Keratinocyte (primary cell): ENCODE measurements around the gene ARHGAP6. TPM values are rescaled to one million over a fixed set of nuclear protein-coding genes. Genes with fewer than 3 reads are reported as not detected.

Experiments
- DNase-seq: peaks from one replicate; pipeline ENCODE4 v3.0.0-alpha.2; 2011; ENCODE audit warnings: low read depth, missing footprints, low spot score
- FAIRE-seq: peaks from 2 replicates; lab custom pipeline; 2011; peaks lifted over from hg19 to GRCh38; lab: Jason Lieb, UNC
- H2AFZ ChIP-seq: 2 replicates; pipeline ENCODE4 v1.6.0; 2012; ENCODE audit warnings: low read length, control low read depth, inconsistent platforms; ENCODE audit not compliant: control insufficient read depth
- H3K27ac ChIP-seq: 2 replicates; pipeline ENCODE4 v1.5.1; 2011; ENCODE audit warnings: low read length; ENCODE audit not compliant: control insufficient read depth, insufficient read depth
- H3K27me3 ChIP-seq: 3 replicates; pipeline ENCODE4 v1.6.0; 2011; ENCODE audit warnings: low read length; ENCODE audit not compliant: control insufficient read depth, insufficient read depth; ENCODE audit errors: extremely low read depth
- H3K36me3 ChIP-seq, 2 experiments: 2 replicates in 1 of 2; 3 replicates in 1 of 2; pipeline ENCODE4 v1.5.1; 2011; ENCODE audit warnings: low read length in 2 of 2, mild to moderate bottlenecking in 1 of 2; ENCODE audit not compliant: control insufficient read depth in 2 of 2, insufficient read depth in 2 of 2; ENCODE audit errors: extremely low read depth in 1 of 2
- H3K4me1 ChIP-seq: 3 replicates; pipeline ENCODE4 v1.5.1; 2011; ENCODE audit warnings: low read length; ENCODE audit not compliant: control insufficient read depth, insufficient read depth; ENCODE audit errors: extremely low read depth
- H3K4me2 ChIP-seq: 3 replicates; pipeline ENCODE4 v1.6.0; 2011; ENCODE audit warnings: low read depth, low read length; ENCODE audit not compliant: control insufficient read depth, insufficient read depth; ENCODE audit errors: extremely low read depth
- H3K4me3 ChIP-seq, 3 experiments: fragments of 200-600 bp in 1 of 3; sonication (generic) in 1 of 3; 2 replicates in 2 of 3; 3 replicates in 1 of 3; pipeline ENCODE4 v1.5.1; 2011 to 2016; ENCODE audit warnings: low read length in 3 of 3, mild to moderate bottlenecking in 3 of 3, control low read depth in 2 of 3, inconsistent platforms in 1 of 3, low read depth in 1 of 3, mixed read lengths in 1 of 3, mixed run types in 1 of 3, moderate library complexity in 1 of 3; ENCODE audit not compliant: control insufficient read depth in 2 of 3, insufficient read depth in 2 of 3; ENCODE audit errors: extremely low read depth in 1 of 3
- H3K79me2 ChIP-seq: 2 replicates; pipeline ENCODE4 v1.6.0; 2012; ENCODE audit warnings: low read length; ENCODE audit not compliant: control insufficient read depth, insufficient read depth
- H3K9ac ChIP-seq: 3 replicates; pipeline ENCODE4 v1.6.0; 2011; ENCODE audit warnings: low read length; ENCODE audit not compliant: control insufficient read depth, insufficient read depth; ENCODE audit errors: extremely low read depth
- H3K9me1 ChIP-seq: 3 replicates; pipeline ENCODE4 v1.6.0; 2011; ENCODE audit warnings: low read length; ENCODE audit not compliant: control insufficient read depth, insufficient read depth; ENCODE audit errors: extremely low read depth
- H3K9me3 ChIP-seq: 2 replicates; pipeline ENCODE4 v1.5.1; 2012; ENCODE audit warnings: low read depth, low read length; ENCODE audit not compliant: control insufficient read depth
- H4K20me1 ChIP-seq: 3 replicates; pipeline ENCODE4 v1.6.0; 2011; ENCODE audit warnings: low read length; ENCODE audit not compliant: control insufficient read depth, insufficient read depth; ENCODE audit errors: extremely low read depth
- CTCF ChIP-seq, 3 experiments: IDR thresholded peaks in 1 of 3; conservative IDR thresholded peaks in 1 of 3; optimal IDR thresholded peaks in 1 of 3; 2 replicates in 2 of 3; 3 replicates in 1 of 3; pipeline versions ENCODE3 to v1.5.1; 2011; ENCODE audit warnings: low read length in 3 of 3, mild to moderate bottlenecking in 3 of 3, moderate library complexity in 2 of 3, control low read depth in 1 of 3, inconsistent platforms in 1 of 3; ENCODE audit not compliant: insufficient read depth in 2 of 3; ENCODE audit errors: extremely low read depth in 1 of 3
- EZH2 ChIP-seq: IDR thresholded peaks from one replicate; pipeline ENCODE4 v1.6.1; 2012; ENCODE audit warnings: inconsistent platforms, mild to moderate bottlenecking, low read length, moderate library complexity
- dilution Hi-C: fragments of 300-500 bp; cut with MboI; formaldehyde crosslinking; loops from one replicate; pipeline ENCODE4 v1.7.0; 2020; ENCODE audit warnings: low sequenced_read_pairs; ENCODE audit not compliant: extremely low pct_ligation_motif_present
- polyA plus RNA-seq, 5 experiments: library from polyadenylated mRNA; depleted of rRNA in 3 of 5; stranded (reverse) in 3 of 5; stranded (forward) in 1 of 5; unstranded in 1 of 5; fragments of >200 nt; gene quantifications; 1 replicate in 1 of 5; 2 replicates in 3 of 5; 3 replicates in 1 of 5; pipeline versions ENCODE4 v1.2.1 to v1.2.3, GENCODE V29; 2011 to 2012; ENCODE audit warnings: missing spikeins in 2 of 5, low read depth in 1 of 5, low replicate concordance in 1 of 5

The ARHGAP6 gene
- polyA plus RNA-seq, 1 donor (not counting 4 experiments of a cell fraction or from before 2014, with no cell fraction given) = 0.01 TPM

- Histone ChIP-seq H2AFZ (no peak overlapping the region), H3K9me1 (no peaks in the 10 kb centered on the region), H4K20me1 (no peaks in the 10 kb centered on the region), H3K4me3 (no peak overlapping the region), H3K4me2 (no peak overlapping the region), H3K9me3 (no peaks in the 10 kb centered on the region), H3K27ac (no peak overlapping the region), H3K9ac (no peak overlapping the region), H3K27me3 (no peaks in the 10 kb centered on the region), H3K4me1 (no peaks in the 10 kb centered on the region), H3K79me2 (no peaks in the 10 kb centered on the region), H3K36me3 (no peaks in the 10 kb centered on the region)
- DNase-seq (no peak), FAIRE-seq (no peak)
- dilution Hi-C loops = no loop called here
- TF ChIP-seq EZH2 (no peak), CTCF (optimal IDR thresholded peaks at IDR 0.05 in 1 of 3, IDR thresholded peaks at IDR 0.05 in 1 of 3, conservative IDR thresholded peaks at IDR 0.05 in 1 of 3; ENCODE audit: extremely low read depth in 1 of 3, insufficient read depth in 2 of 3, low read length in 3 of 3) (no peak)
Measured at GRCh38 chrX:11401966-11402365, 263.8 kb downstream of the ARHGAP6 start.

- Histone ChIP-seq H3K9me1 (no peaks in the 10 kb centered on the region), H3K79me2 (no peaks in the 10 kb centered on the region), H2AFZ (no peak overlapping the region), H3K9me3 (no peaks in the 10 kb centered on the region), H3K27ac (no peak overlapping the region), H4K20me1 (no peaks in the 10 kb centered on the region), H3K27me3 (no peaks in the 10 kb centered on the region), H3K36me3 (no peaks in the 10 kb centered on the region), H3K4me3 (no peak overlapping the region), H3K9ac (no peak overlapping the region), H3K4me1 (no peaks in the 10 kb centered on the region), H3K4me2 (no peak overlapping the region)
- TF ChIP-seq EZH2 = no peak
- TF ChIP-seq CTCF (optimal IDR thresholded peaks at IDR 0.05 in 1 of 3, IDR thresholded peaks at IDR 0.05 in 1 of 3, conservative IDR thresholded peaks at IDR 0.05 in 1 of 3; ENCODE audit: extremely low read depth in 1 of 3, insufficient read depth in 2 of 3, low read length in 3 of 3) = no peak
- DNase-seq (no peak), FAIRE-seq (no peak)
- dilution Hi-C loops = no loop called here
Measured at GRCh38 chrX:11399489-11400094, 266.1 kb downstream of the ARHGAP6 start.
